HEK293 (cell line): ENCODE data around the gene DAND5.

ENCODE experiments used
- CTCF ChIA-PET: fragments of 350-600 bp; formaldehyde crosslinking; extraction: SDS; loops from one replicate; lab custom pipeline; 2021; ENCODE audit warnings: antibody characterized with exemption; lab: Yijun Ruan, JAX
- POLR2A ChIA-PET: fragments of 300-600 bp; formaldehyde crosslinking; extraction: SDS; loops from one replicate; lab custom pipeline; 2020; ENCODE audit warnings: antibody characterized with exemption, inconsistent platforms; lab: Yijun Ruan, JAX
- H3K27ac ChIP-seq: fragments of 200-500 bp; sonication (Bioruptor generic); 2 replicates; pipeline ENCODE4 v1.5.1; 2014; ENCODE audit warnings: low read depth, low read length, control low read depth, inconsistent platforms; ENCODE audit errors: extremely low read depth
- H3K36me3 ChIP-seq, 2 experiments: fragments of 200-500 bp in 1 of 2; sonication (Bioruptor generic) in 1 of 2; 1 replicate in 1 of 2; 2 replicates in 1 of 2; pipeline ENCODE4 v1.5.1; 2014 to 2017; ENCODE audit warnings: inconsistent platforms in 2 of 2, low read length in 2 of 2; ENCODE audit not compliant: control insufficient read depth in 2 of 2, insufficient read depth in 1 of 2
- H3K4me1 ChIP-seq: fragments of 200-500 bp; sonication (Bioruptor generic); 2 replicates; pipeline ENCODE4 v1.5.1; 2014; ENCODE audit warnings: mild to moderate bottlenecking, low read length, inconsistent platforms; ENCODE audit not compliant: control insufficient read depth, insufficient read depth
- H3K4me3 ChIP-seq: 2 replicates; pipeline ENCODE4 v1.5.1; 2011; ENCODE audit warnings: low read depth, mild to moderate bottlenecking, control low read depth, low read length, moderate library complexity
- H3K9me3 ChIP-seq: fragments of 200-500 bp; sonication (Bioruptor generic); 2 replicates; pipeline ENCODE4 v1.5.1; 2014; ENCODE audit warnings: low read depth, low read length, inconsistent platforms; ENCODE audit not compliant: control insufficient read depth, insufficient read depth
- EGR2 ChIP-seq: fragments of 450-650 bp; formaldehyde crosslinking; IDR thresholded peaks from 2 replicates; pipeline ENCODE4 v1.5.1; 2016; ENCODE audit warnings: low read depth, missing biosample characterization, missing genetic modification characterization
- GLIS1 ChIP-seq: fragments of 450-650 bp; formaldehyde crosslinking; IDR thresholded peaks from 2 replicates; pipeline ENCODE4 v1.5.1; 2016; ENCODE audit warnings: missing biosample characterization, missing genetic modification characterization
- KLF17 ChIP-seq: fragments of 450-650 bp; formaldehyde crosslinking; IDR thresholded peaks from 2 replicates; pipeline ENCODE4 v1.5.1; 2016; ENCODE audit warnings: missing biosample characterization, missing genetic modification characterization
- PRDM10 ChIP-seq: fragments of 450-650 bp; formaldehyde crosslinking; IDR thresholded peaks from 2 replicates; pipeline ENCODE4 v1.5.1; 2016; ENCODE audit warnings: missing biosample characterization, missing genetic modification characterization
- SP2 ChIP-seq: fragments of 450-650 bp; formaldehyde crosslinking; IDR thresholded peaks from 2 replicates; pipeline ENCODE4 v1.5.1; 2016; ENCODE audit warnings: missing biosample characterization, missing genetic modification characterization
- ZIC2 ChIP-seq: fragments of 450-650 bp; formaldehyde crosslinking; IDR thresholded peaks from 2 replicates; pipeline ENCODE4 v1.5.1; 2016; ENCODE audit warnings: missing biosample characterization, missing genetic modification characterization
- ZNF16 ChIP-seq: fragments of 450-650 bp; formaldehyde crosslinking; IDR thresholded peaks from 2 replicates; pipeline ENCODE4 v1.5.1; 2016; ENCODE audit warnings: low read depth, missing biosample characterization, missing genetic modification characterization
- ZNF600 ChIP-seq: fragments of 450-650 bp; formaldehyde crosslinking; IDR thresholded peaks from 2 replicates; pipeline ENCODE4 v1.5.1; 2016; ENCODE audit warnings: missing biosample characterization, missing genetic modification characterization
- ZNF621 ChIP-seq: fragments of 450-650 bp; formaldehyde crosslinking; IDR thresholded peaks from 2 replicates; pipeline ENCODE4 v1.5.1; 2017; ENCODE audit warnings: missing biosample characterization, missing genetic modification characterization
- ZSCAN5A ChIP-seq: fragments of 450-650 bp; formaldehyde crosslinking; IDR thresholded peaks from 2 replicates; pipeline ENCODE4 v1.5.1; 2016; ENCODE audit warnings: missing biosample characterization, missing genetic modification characterization

DAND5 gene

GRCh38 chr19:12947702-12948611, 21.4 kb upstream of the DAND5 start:
- POLR2A ChIA-PET = interaction anchor here (0.5 kb wide), 1 partner anchor 19 kb away, joined by 3 read pairs; no protein-coding TSS in a partner anchor
- TF ChIP-seq EGR2 (tag by site-specific recombination) (0 out of 2 replicates have a peak, but pooled peaks have one; percentile 33), ZSCAN5A (tag by site-specific recombination) (no peak)
- Histone ChIP-seq H3K4me1 (peaks cover 3% of the 10 kb centered on the region; the same call in 1 of the 2 replicates), H3K36me3 (peaks cover 54 to 75% of the 10 kb centered on the region in 2 experiments), H3K9me3 (no peaks in the 10 kb centered on the region), H3K27ac (peak overlapping the region; percentile 39; the same call in 1 of the 2 replicates), H3K4me3 (no peak overlapping the region)
- CTCF ChIA-PET = interaction anchor here (1.1 to 6.2 kb wide), 3 partner anchors 8 to 29 kb away, joined by 4 to 31 read pairs (median 4); no protein-coding TSS in a partner anchor

- Histone ChIP-seq H3K4me1 (peaks cover 8% of the 10 kb centered on the region), H3K9me3 (no peaks in the 10 kb centered on the region), H3K27ac (peak overlapping the region; percentile 30; the same call in 1 of the 2 replicates), H3K36me3 (peaks cover 49 to 74% of the 10 kb centered on the region in 2 experiments), H3K4me3 (no peak overlapping the region)
- TF ChIP-seq GLIS1 (0 out of 2 replicates have a peak, but pooled peaks have one; percentile 9), ZIC2 (tag by site-specific recombination) (peak; percentile 62), SP2 (tag by site-specific recombination) (peak; percentile 19), PRDM10 (tag by site-specific recombination) (no peak)
- POLR2A ChIA-PET = interaction anchor here (0.6 kb wide), 1 partner anchor 9 kb away, joined by 3 read pairs; no protein-coding TSS in a partner anchor
- CTCF ChIA-PET = interaction anchor here (1.1 to 6.2 kb wide), 2 partner anchors 7 to 17 kb away, joined by 4 to 31 read pairs; no protein-coding TSS in a partner anchor
These were observed 20.6 kb upstream of the DAND5 start for GRCh38 chr19:12948612-12949362.

- POLR2A ChIA-PET = interaction anchor here (0.6 to 1.0 kb wide), 2 partner anchors 10 to 16 kb away, joined by 3 to 4 read pairs; partner anchors contain the start of gene FARSA
- Histone ChIP-seq H3K4me3 (no peak overlapping the region), H3K27ac (peak overlapping the region; percentile 30; the same call in 1 of the 2 replicates), H3K4me1 (peaks cover 10% of the 10 kb centered on the region), H3K9me3 (no peaks in the 10 kb centered on the region), H3K36me3 (peaks cover 47 to 75% of the 10 kb centered on the region in 2 experiments)
- no peak for TF ChIP-seq ZNF621 (tag by site-specific recombination)
- peak; percentile 63; the same call in 1 of the 2 replicates for TF ChIP-seq ZNF600 (tag by site-specific recombination)
- TF ChIP-seq ZNF16 (tag by site-specific recombination) = no peak
- TF ChIP-seq KLF17 (tag by site-specific recombination) = no peak
- 0 out of 2 replicates have a peak, but pooled peaks have one; percentile 5 for TF ChIP-seq GLIS1
- CTCF ChIA-PET = interaction anchor here (6.2 kb wide), 1 partner anchor 16 kb away, joined by 31 read pairs; no protein-coding TSS in a partner anchor
These were observed 19.8 kb upstream of the DAND5 start for GRCh38 chr19:12949363-12950283.
